A549 (cell line): ENCODE measurements around the gene RIT1.

Experiments used
- BCL3 ChIP-seq: fragments of >200 bp; sonication (Bioruptor Twin); formaldehyde crosslinking; IDR thresholded peaks from 3 replicates; pipeline ENCODE4 v1.6.1; 2016
- CBX2 ChIP-seq: fragments of 200-600 bp; sonication (generic); IDR thresholded peaks from 2 replicates; pipeline ENCODE4 v1.6.1; 2016; ENCODE audit warnings: low read depth, mild to moderate bottlenecking, borderline replicate concordance
- CTCF ChIP-seq: fragments of >200 bp; sonication (Bioruptor Twin); formaldehyde crosslinking; IDR thresholded peaks from 3 replicates; pipeline ENCODE4 v1.5.1; 2016
- ESRRA ChIP-seq: fragments of 150-350 bp; IDR thresholded peaks from 2 replicates; pipeline ENCODE4 v1.6.1; 2014; ENCODE audit warnings: mild to moderate bottlenecking, low read length, borderline replicate concordance
- NFE2L2 ChIP-seq: fragments of 150-350 bp; conservative IDR thresholded peaks from 2 replicates; pipeline ENCODE4 v1.6.1; 2014; ENCODE audit warnings: low read length
- RAD21 ChIP-seq, 2 experiments: fragments of >200 bp in 1 of 2; sonication (Bioruptor Twin) in 1 of 2; formaldehyde crosslinking in 1 of 2; IDR thresholded peaks in 1 of 2; conservative IDR thresholded peaks in 1 of 2; 2 replicates in 1 of 2; 3 replicates in 1 of 2; pipeline ENCODE4 v1.6.1; 2012 to 2018; ENCODE audit warnings: inconsistent platforms in 1 of 2

- no peak for TF ChIP-seq NFE2L2
- TF ChIP-seq CTCF = no peak
- TF ChIP-seq ESRRA = no peak
- TF ChIP-seq CBX2 = no peak
- TF ChIP-seq BCL3 = no peak
- no peak for TF ChIP-seq RAD21 (conservative IDR thresholded peaks at IDR 0.05 in 1 of 2, IDR thresholded peaks at IDR 0.05 in 1 of 2)
Measured at GRCh38 chr1:155871390-155871789, 39.8 kb downstream of the RIT1 start.
